Type B pancreatic cell (in vitro differentiated cells): ENCODE measurements around the gene RAB37. TPM values are rescaled to one million over a fixed set of nuclear protein-coding genes. Genes with fewer than 3 reads are reported as not detected.

Experiments used
- DNase-seq: peaks from one replicate; pipeline ENCODE4 v3.0.0; 2021; ENCODE audit warnings: mixed read lengths; ENCODE audit not compliant: unreplicated experiment; ENCODE audit errors: extremely low spot score
- H3K27ac Mint-ChIP-seq: 2 replicates; pipeline ENCODE4 v1.8.0; 2021; ENCODE audit warnings: mild to moderate bottlenecking, mixed read lengths
- H3K27me3 Mint-ChIP-seq: 2 replicates; pipeline ENCODE4 v1.8.0; 2021; ENCODE audit warnings: mixed read lengths
- H3K36me3 Mint-ChIP-seq: 2 replicates; pipeline ENCODE4 v1.8.0; 2021; ENCODE audit warnings: mixed read lengths
- H3K4me1 Mint-ChIP-seq: one replicate; pipeline ENCODE4 v1.8.0; 2021; ENCODE audit warnings: mixed read lengths; ENCODE audit not compliant: unreplicated experiment
- H3K4me3 Mint-ChIP-seq: 2 replicates; pipeline ENCODE4 v1.8.0; 2021; ENCODE audit warnings: mild to moderate bottlenecking, mixed read lengths
- H3K9me3 Mint-ChIP-seq: 2 replicates; pipeline ENCODE4 v1.8.0; 2021; ENCODE audit warnings: mixed read lengths
- CTCF ChIP-seq: fragments of 200-600 bp; sonication (generic); conservative IDR thresholded peaks from 2 replicates; pipeline ENCODE4 v1.5.0; 2021; ENCODE audit warnings: antibody characterized with exemption, mild to moderate bottlenecking
- total RNA-seq: library from RNA; stranded (reverse); gene quantifications from 2 replicates; pipeline ENCODE4 v1.2.1, GENCODE V29; 2021; ENCODE audit warnings: low replicate concordance

RAB37 gene
- total RNA-seq, 1 donor from 2014 or later = 3.4 TPM

GRCh38 chr17:74742153-74742515 is 5.1 kb downstream of the RAB37 start:
- DNase-seq = no peak
- Mint-ChIP-seq H3K9me3 (no peaks in the 10 kb centered on the region), H3K36me3 (no peaks in the 10 kb centered on the region), H3K27me3 (peaks cover 26% of the 10 kb centered on the region), H3K27ac (no peak overlapping the region), H3K4me3 (no peak overlapping the region), H3K4me1 (peaks cover 12% of the 10 kb centered on the region)
- TF ChIP-seq CTCF = no peak

- Mint-ChIP-seq H3K27ac (no peak overlapping the region), H3K9me3 (no peaks in the 10 kb centered on the region), H3K4me1 (peaks cover 12% of the 10 kb centered on the region), H3K36me3 (no peaks in the 10 kb centered on the region), H3K27me3 (peaks cover 18% of the 10 kb centered on the region), H3K4me3 (no peak overlapping the region)
- DNase-seq = no peak
- no peak for TF ChIP-seq CTCF
Measured at GRCh38 chr17:74742978-74743545, 6.0 kb downstream of the RAB37 start.

GRCh38 chr17:74743755-74744154 is 6.7 kb downstream of the RAB37 start:
- no peak overlapping the region for H3K27ac Mint-ChIP-seq
- peaks cover 15% of the 10 kb centered on the region for H3K27me3 Mint-ChIP-seq
- peaks cover 12% of the 10 kb centered on the region for H3K4me1 Mint-ChIP-seq
- DNase-seq = no peak
- TF ChIP-seq CTCF = no peak
- H3K9me3 Mint-ChIP-seq = no peaks in the 10 kb centered on the region
- no peaks in the 10 kb centered on the region for H3K36me3 Mint-ChIP-seq
- no peak overlapping the region for H3K4me3 Mint-ChIP-seq

- no peak overlapping the region for H3K27ac Mint-ChIP-seq
- H3K4me1 Mint-ChIP-seq = peaks cover 12% of the 10 kb centered on the region
- H3K36me3 Mint-ChIP-seq = no peaks in the 10 kb centered on the region
- DNase-seq = no peak
- peaks cover 9% of the 10 kb centered on the region for H3K27me3 Mint-ChIP-seq
- H3K4me3 Mint-ChIP-seq = peak overlapping the region; percentile 70
- no peaks in the 10 kb centered on the region for H3K9me3 Mint-ChIP-seq
- TF ChIP-seq CTCF = no peak
Measured at GRCh38 chr17:74744349-74744713, 7.3 kb downstream of the RAB37 start.

- H3K9me3 Mint-ChIP-seq = no peaks in the 10 kb centered on the region
- DNase-seq = peak; percentile 90
- peaks cover 17% of the 10 kb centered on the region for H3K4me1 Mint-ChIP-seq
- H3K27me3 Mint-ChIP-seq = peaks cover 14% of the 10 kb centered on the region
- peaks cover 3% of the 10 kb centered on the region for H3K36me3 Mint-ChIP-seq
- peak; percentile 100 for TF ChIP-seq CTCF
- H3K4me3 Mint-ChIP-seq = peak overlapping the region; percentile 70
- H3K27ac Mint-ChIP-seq = no peak overlapping the region
Measured at GRCh38 chr17:74744714-74745547, 7.9 kb downstream of the RAB37 start.
